Spleen (tissue), 11 donors: ENCODE results near the gene PSMF1. TPM values are rescaled to one million over a fixed set of nuclear protein-coding genes. Genes with fewer than 3 reads are reported as not detected.
A peak's percentile ranks its signal among the peaks of the same experiment; 100 is the strongest.

Experiments
- DNase-seq: peaks from one replicate; pipeline ENCODE4 v3.0.0-alpha.2; 2020
- H3K27ac ChIP-seq, 8 donors: fragments of 200-600 bp; sonication (generic) in 7 of 8; 1 replicate in 4 of 8; 2 replicates in 4 of 8; pipeline versions ENCODE4 v1.5.0 to v1.8.0; 2016 to 2021; ENCODE audit warnings: inconsistent platforms in 4 of 8, mild to moderate bottlenecking in 4 of 8, moderate library complexity in 1 of 8
- H3K27me3 ChIP-seq, 7 donors: fragments of 200-600 bp; sonication (generic) in 6 of 7; replicated peaks in 1 of 7; 1 replicate in 4 of 7; 2 replicates in 3 of 7; pipeline versions ENCODE4 v1.5.0 to v1.8.0; 2016 to 2021; ENCODE audit warnings: inconsistent platforms in 3 of 7, mild to moderate bottlenecking in 1 of 7
- H3K36me3 ChIP-seq, 6 donors: fragments of 200-600 bp; sonication (generic) in 5 of 6; 1 replicate in 4 of 6; 2 replicates in 2 of 6; pipeline versions ENCODE4 v1.5.0 to v1.8.0; 2016 to 2021; ENCODE audit warnings: inconsistent platforms in 2 of 6
- H3K4me1 ChIP-seq, 6 donors: fragments of 200-600 bp; sonication (generic) in 5 of 6; 1 replicate in 3 of 6; 2 replicates in 3 of 6; pipeline versions ENCODE4 v1.5.0 to v1.8.0; 2016 to 2021; ENCODE audit warnings: inconsistent platforms in 3 of 6
- H3K4me3 ChIP-seq, 8 donors: fragments of 200-600 bp; sonication (generic) in 7 of 8; 1 replicate in 4 of 8; 2 replicates in 4 of 8; pipeline versions ENCODE4 v1.5.0 to v1.8.0; 2016 to 2021; ENCODE audit warnings: inconsistent platforms in 4 of 8, mild to moderate bottlenecking in 4 of 8, moderate library complexity in 2 of 8
- H3K9me3 ChIP-seq, 8 donors: fragments of 200-600 bp; sonication (generic) in 7 of 8; 1 replicate in 4 of 8; 2 replicates in 4 of 8; pipeline versions ENCODE4 v1.5.0 to v1.8.0; 2016 to 2021; ENCODE audit warnings: inconsistent platforms in 4 of 8
- CTCF ChIP-seq, 11 experiments: fragments of 200-600 bp in 7 of 11; fragments of 450-650 bp in 4 of 11; sonication (generic) in 4 of 11; IDR thresholded peaks in 8 of 11; conservative IDR thresholded peaks in 3 of 11; 1 replicate in 7 of 11; 2 replicates in 4 of 11; pipeline versions ENCODE4 v1.4.0 to v1.8.0; 2016 to 2021; ENCODE audit warnings: antibody characterized with exemption in 11 of 11, inconsistent platforms in 4 of 11, mild to moderate bottlenecking in 1 of 11
- POLR2A ChIP-seq, 3 donors: fragments of 450-650 bp; IDR thresholded peaks; one replicate each; pipeline ENCODE4 v1.5.1; 2017; ENCODE audit warnings: antibody characterized with exemption in 3 of 3, mild to moderate bottlenecking in 1 of 3
- POLR2AphosphoS5 ChIP-seq, 3 donors: sonication (generic); formaldehyde crosslinking; IDR thresholded peaks; one replicate each; pipeline ENCODE4 v1.5.1; 2017; ENCODE audit warnings: antibody characterized with exemption in 3 of 3
- WGBS, 5 donors: extraction: QIAGEN DNeasy Blood & Tissue Kit in 3 of 5; methylation state at CpG; one replicate each; pipeline versions ENCODE4 v1.1.5 to v1.1.7; 2013 to 2018; 5-methylcytosine and 5-hydroxymethylcytosine counted together
- intact Hi-C: fragments of 100-400 bp; cut with DNase I; formaldehyde crosslinking; loops from one replicate; pipeline ENCODE4 v1.15.0; 2023; ENCODE audit warnings: low total_unique reads
- polyA plus RNA-seq, 3 donors: library from polyadenylated mRNA; stranded (reverse); fragments of 200-250 nt; gene quantifications; one replicate each; pipeline ENCODE4 v1.2.1, GENCODE V29; 2013
- total RNA-seq, 7 donors: library from RNA; depleted of rRNA in 3 of 7; stranded (reverse); fragments of >200 nt in 3 of 7; fragmentation: NEBNext Ultra II Directional in 4 of 7; extraction: Animal tissue kit (Norgen Biotek cat#: 25700) in 4 of 7; gene quantifications; one replicate each; pipeline versions ENCODE4 v1.1.0 to v1.2.1, GENCODE V29; 2016 to 2021
- donor health status: healthy with polysubstance abuse.
- donor health status: DM: no; HTN: no; CAD: no; lungs with moderate emphysema.
- donor health status: DM: no; HTN: no; CAD: no.
- donor health status: Bipolar disorder and iron deficiency.
- donor health status: healthy.
- donor health status: DM: no; HTN: no; CAD: no.
- donor health status: DM: yes; HTN: yes; CAD: no.

PSMF1 gene
- total and polyA plus RNA-seq, 10 donors: 25.7 to 169 (median 112) TPM

DNA sequence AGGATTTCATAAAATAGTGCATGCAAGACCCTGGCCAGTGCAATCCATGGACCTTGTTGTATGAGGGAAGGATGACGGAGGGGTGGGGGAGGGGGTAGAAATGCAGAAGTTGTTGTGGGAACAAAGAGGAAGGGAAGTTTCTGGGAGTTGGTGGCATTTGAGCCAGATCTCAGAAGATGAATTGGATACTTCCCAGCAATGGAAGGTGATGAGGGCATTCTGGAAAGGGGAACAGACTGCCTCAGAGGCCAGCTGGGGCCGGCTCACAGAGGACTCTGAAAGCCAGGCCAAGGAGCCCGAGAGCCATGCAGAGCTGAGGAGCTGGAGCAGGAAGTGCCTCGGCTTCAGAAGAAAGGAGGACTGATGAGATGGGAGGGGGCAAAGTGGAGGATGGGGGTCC is 63.7 kb downstream of the PSMF1 start:
- peaks cover 0 to 43% (median 16%) of the 10 kb centered on the region in 7 donors for H3K27me3 ChIP-seq
- 30 to 57% (median 46%) methylated on average over 4 of the region's 4 CpGs for WGBS, 5 donors

DNA sequence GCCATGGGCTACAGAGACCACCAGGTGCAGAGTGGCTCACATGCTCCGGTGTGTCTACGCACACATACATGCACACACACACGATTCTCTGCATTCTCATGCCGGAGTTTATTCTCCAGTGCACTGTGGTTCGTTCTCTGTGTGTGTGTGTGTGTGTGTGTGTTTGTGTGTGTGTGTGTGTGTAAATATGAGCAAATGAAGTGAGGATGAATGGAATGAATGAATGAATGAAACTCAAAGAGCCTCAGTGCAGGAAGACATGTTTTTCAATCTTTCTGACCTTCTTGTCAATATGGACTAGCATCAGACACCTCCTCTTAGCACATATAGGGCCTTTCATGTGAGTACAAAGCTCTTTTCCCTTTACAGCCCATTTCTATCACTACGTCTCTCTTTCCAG is 64.8 kb downstream of the PSMF1 start:
- H3K27me3 ChIP-seq: peaks cover 0 to 46% (median 16%) of the 10 kb centered on the region in 7 donors
- 84 to 94% (median 87%) methylated on average over 6 of the region's 6 CpGs for WGBS, 5 donors
- intact Hi-C loops: no loop called here
- H3K9me3 ChIP-seq: no peaks in the 10 kb centered on the region
- TF ChIP-seq POLR2AphosphoS5 (IDR thresholded peaks at IDR 0.05) (no peak), CTCF (IDR thresholded peaks at IDR 0.05 in 8 of 11, conservative IDR thresholded peaks at IDR 0.05 in 3 of 11) (no peak), POLR2A (IDR thresholded peaks at IDR 0.05) (no peak)
- H3K4me1 ChIP-seq: peaks cover 0 to 24% (median 17%) of the 10 kb centered on the region in 6 donors
- no peak overlapping the region for H3K4me3 ChIP-seq
- peaks cover 0 to 19% (median 4%) of the 10 kb centered on the region in 6 donors for H3K36me3 ChIP-seq
- DNase-seq: no peak
- H3K27ac ChIP-seq: no peak overlapping the region

More for the DNA sequence above, 63.7 kb downstream of the PSMF1 start:
- H3K4me1 ChIP-seq: peaks cover 0 to 24% (median 17%) of the 10 kb centered on the region in 6 donors
- no peaks in the 10 kb centered on the region for H3K9me3 ChIP-seq
- TF ChIP-seq POLR2AphosphoS5 (IDR thresholded peaks at IDR 0.05) (no peak), POLR2A (IDR thresholded peaks at IDR 0.05) (no peak), CTCF (IDR thresholded peaks at IDR 0.05 in 8 of 11, conservative IDR thresholded peaks at IDR 0.05 in 3 of 11) (no peak)
- peaks cover 0 to 27% (median 4%) of the 10 kb centered on the region in 6 donors for H3K36me3 ChIP-seq
- intact Hi-C loops: no loop called here
- DNase-seq: no peak
- H3K27ac ChIP-seq: no peak overlapping the region
- no peak overlapping the region for H3K4me3 ChIP-seq

GRCh38 chr20:1184260-1184637 is 65.8 kb downstream of the PSMF1 start:
- intact Hi-C loops: no loop called here

More at GRCh38 chr20:1184260-1184637, 65.8 kb downstream of the PSMF1 start:
- WGBS, 5 donors: 46 to 60% (median 51%) methylated on average over 3 to 13 of the region's 13 CpGs
- TF ChIP-seq POLR2A (IDR thresholded peaks at IDR 0.05) (no peak), POLR2AphosphoS5 (IDR thresholded peaks at IDR 0.05) (no peak), CTCF (IDR thresholded peaks at IDR 0.05 in 8 of 11, conservative IDR thresholded peaks at IDR 0.05 in 3 of 11) (no peak)
- Histone ChIP-seq H3K27me3 (peaks cover 0 to 46% (median 16%) of the 10 kb centered on the region in 7 donors), H3K36me3 (peaks cover 0 to 16% (median 4%) of the 10 kb centered on the region in 6 donors), H3K9me3 (no peaks in the 10 kb centered on the region), H3K27ac (no peak overlapping the region), H3K4me3 (peak overlapping the region in 1 of 8 donors; percentile 74), H3K4me1 (peaks cover 0 to 24% (median 17%) of the 10 kb centered on the region in 6 donors)
- DNase-seq: no peak
